Gastroesophageal sphincter (tissue), 4 donors: ENCODE measurements around the gene LEKR1. TPM values are rescaled to one million over a fixed set of nuclear protein-coding genes. Genes with fewer than 3 reads are reported as not detected.

Experiments
- ATAC-seq: fragments of 150-250 bp; one replicate; pipeline ENCODE4 v1.9.1; 2016; ENCODE audit warnings: mild to moderate bottlenecking, moderate library complexity
- H3K27ac ChIP-seq, 4 donors: fragments of 200-600 bp; sonication (generic) in 3 of 4; 1 replicate in 3 of 4; 2 replicates in 1 of 4; pipeline ENCODE4 v1.5.1; 2016 to 2019
- H3K27me3 ChIP-seq: fragments of 200-600 bp; sonication (generic); one replicate; pipeline ENCODE4 v1.5.1; 2019
- H3K36me3 ChIP-seq, 2 donors: fragments of 200-600 bp; sonication (generic); one replicate each; pipeline ENCODE4 v1.5.1; 2019; ENCODE audit warnings: control low read depth in 1 of 2
- H3K4me1 ChIP-seq, 3 donors: fragments of 200-600 bp; sonication (generic); 1 replicate in 2 of 3; 2 replicates in 1 of 3; pipeline ENCODE4 v1.5.1; 2016 to 2019; ENCODE audit warnings: control low read depth in 2 of 3
- H3K4me3 ChIP-seq, 2 donors: fragments of 200-600 bp; sonication (generic); one replicate each; pipeline ENCODE4 v1.5.1; 2019; ENCODE audit warnings: mild to moderate bottlenecking in 1 of 2, moderate library complexity in 1 of 2
- H3K9me3 ChIP-seq, 3 donors: fragments of 200-600 bp; sonication (generic); one replicate each; pipeline ENCODE4 v1.5.1; 2017 to 2019; ENCODE audit warnings: control low read depth in 2 of 3
- EP300 ChIP-seq: sonication (generic); formaldehyde crosslinking; IDR thresholded peaks from one replicate; pipeline ENCODE4 v1.6.1; 2017; ENCODE audit warnings: antibody characterized with exemption, mild to moderate bottlenecking
- POLR2A ChIP-seq, 2 donors: fragments of 450-650 bp; IDR thresholded peaks; one replicate each; pipeline ENCODE4 v1.6.1; 2017; ENCODE audit warnings: antibody characterized with exemption in 2 of 2, mild to moderate bottlenecking in 2 of 2, moderate library complexity in 1 of 2
- POLR2AphosphoS5 ChIP-seq: sonication (generic); formaldehyde crosslinking; IDR thresholded peaks from one replicate; pipeline ENCODE4 v1.6.1; 2017; ENCODE audit warnings: antibody characterized with exemption
- WGBS, 2 donors: methylation state at CpG; one replicate each; pipeline ENCODE4 v1.1.5; 2018; ENCODE audit warnings: low coverage in 1 of 2; 5-methylcytosine and 5-hydroxymethylcytosine counted together
- total RNA-seq, 4 donors: library from RNA; depleted of rRNA; stranded (reverse); fragments of >200 nt; gene quantifications; one replicate each; pipeline ENCODE4 v1.1.0, GENCODE V29; 2016
- TF ChIP-seq, protein P1 (sequence below), 4 experiments: fragments of 200-600 bp in 2 of 4; fragments of 450-650 bp in 2 of 4; sonication (generic) in 1 of 4; IDR thresholded peaks; one replicate each; pipeline ENCODE4 v1.5.1; 2017 to 2019; ENCODE audit warnings: antibody characterized with exemption in 4 of 4, mild to moderate bottlenecking in 2 of 4, moderate library complexity in 2 of 4

The LEKR1 gene
- total RNA-seq, 4 donors from 2014 or later: 2.7 TPM; not detected in 3

DNA sequence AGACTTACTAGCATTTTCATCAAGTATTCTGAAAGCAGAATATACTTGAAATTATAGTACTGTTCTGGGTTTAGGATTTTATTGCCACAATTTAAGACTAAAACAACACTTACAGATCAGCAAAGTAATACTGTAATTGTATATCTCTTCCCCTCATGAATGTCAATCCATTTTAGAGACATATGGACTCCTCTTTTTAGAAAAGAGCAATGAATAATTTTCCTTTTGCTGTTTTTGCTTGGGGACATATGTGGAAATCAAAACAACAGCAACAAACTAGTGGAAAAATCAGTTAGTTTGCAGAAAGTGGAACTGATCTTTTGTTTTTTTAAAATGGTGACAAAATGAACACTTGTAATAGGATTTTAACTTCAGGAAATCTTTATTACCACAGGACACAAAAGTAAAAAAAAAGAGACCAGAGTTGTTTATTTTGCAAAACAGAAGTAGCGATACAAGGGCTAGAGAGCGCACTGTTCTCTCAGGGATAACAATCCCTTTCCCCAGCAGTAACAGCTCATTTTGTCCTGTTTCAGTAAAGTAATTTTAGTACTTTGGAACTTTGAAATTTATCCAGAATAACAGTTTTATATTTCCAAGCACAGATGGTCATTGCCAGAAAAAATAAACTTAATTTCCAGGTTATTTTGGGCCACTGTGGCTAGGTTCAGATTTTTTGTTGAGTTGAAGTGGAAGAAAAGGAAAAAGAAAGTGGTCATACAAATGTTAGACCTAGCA, 17.1 kb downstream of the LEKR1 start:
- no peaks in the 10 kb centered on the region for H3K4me1 ChIP-seq
- no peaks in the 10 kb centered on the region for H3K36me3 ChIP-seq
- no peak overlapping the region for H3K4me3 ChIP-seq
- TF ChIP-seq, protein P1, sequence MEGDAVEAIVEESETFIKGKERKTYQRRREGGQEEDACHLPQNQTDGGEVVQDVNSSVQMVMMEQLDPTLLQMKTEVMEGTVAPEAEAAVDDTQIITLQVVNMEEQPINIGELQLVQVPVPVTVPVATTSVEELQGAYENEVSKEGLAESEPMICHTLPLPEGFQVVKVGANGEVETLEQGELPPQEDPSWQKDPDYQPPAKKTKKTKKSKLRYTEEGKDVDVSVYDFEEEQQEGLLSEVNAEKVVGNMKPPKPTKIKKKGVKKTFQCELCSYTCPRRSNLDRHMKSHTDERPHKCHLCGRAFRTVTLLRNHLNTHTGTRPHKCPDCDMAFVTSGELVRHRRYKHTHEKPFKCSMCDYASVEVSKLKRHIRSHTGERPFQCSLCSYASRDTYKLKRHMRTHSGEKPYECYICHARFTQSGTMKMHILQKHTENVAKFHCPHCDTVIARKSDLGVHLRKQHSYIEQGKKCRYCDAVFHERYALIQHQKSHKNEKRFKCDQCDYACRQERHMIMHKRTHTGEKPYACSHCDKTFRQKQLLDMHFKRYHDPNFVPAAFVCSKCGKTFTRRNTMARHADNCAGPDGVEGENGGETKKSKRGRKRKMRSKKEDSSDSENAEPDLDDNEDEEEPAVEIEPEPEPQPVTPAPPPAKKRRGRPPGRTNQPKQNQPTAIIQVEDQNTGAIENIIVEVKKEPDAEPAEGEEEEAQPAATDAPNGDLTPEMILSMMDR (IDR thresholded peaks at IDR 0.05): no peak
- TF ChIP-seq POLR2A (IDR thresholded peaks at IDR 0.05): no peak
- no peak for TF ChIP-seq EP300
- TF ChIP-seq POLR2AphosphoS5: no peak
- no peaks in the 10 kb centered on the region for H3K27me3 ChIP-seq
- H3K9me3 ChIP-seq: no peaks in the 10 kb centered on the region
- H3K27ac ChIP-seq: no peak overlapping the region
- 68 to 77% methylated on average over 2 of the region's 2 CpGs for WGBS, 2 donors
- ATAC-seq: no peak

DNA sequence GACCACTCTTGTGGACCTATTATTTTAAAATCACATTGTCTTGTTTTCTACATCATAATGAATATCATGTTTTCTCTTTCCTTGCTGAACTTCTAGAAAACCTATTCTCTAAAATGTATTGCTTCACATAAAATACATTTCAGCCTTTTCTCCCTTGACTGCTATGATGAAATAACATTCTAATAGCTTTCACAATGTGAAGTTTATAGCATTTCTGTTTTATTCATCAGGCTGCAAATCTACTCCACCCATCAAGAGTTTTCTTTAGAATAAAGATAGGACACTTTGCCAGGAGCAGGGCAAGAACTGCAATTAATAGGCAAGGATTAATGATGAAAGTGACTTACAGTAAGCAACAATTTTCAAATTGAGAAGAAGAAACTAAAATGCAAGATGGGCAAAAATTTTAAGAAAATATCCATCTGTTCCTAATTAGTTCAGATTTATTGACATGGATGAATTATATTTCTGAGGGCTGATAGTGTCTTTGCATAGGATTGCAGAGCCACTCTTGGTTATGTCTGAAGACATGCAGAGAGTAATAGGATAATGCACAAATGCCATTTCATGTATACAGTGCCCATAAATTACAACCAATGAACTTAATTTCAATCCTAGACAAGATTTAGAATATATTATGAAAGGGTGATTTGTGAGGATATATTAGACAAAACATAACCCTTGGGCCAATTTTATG, 21.7 kb downstream of the LEKR1 start:
- Histone ChIP-seq H3K4me3 (no peak overlapping the region), H3K27ac (no peak overlapping the region), H3K4me1 (no peaks in the 10 kb centered on the region), H3K9me3 (no peaks in the 10 kb centered on the region), H3K27me3 (no peaks in the 10 kb centered on the region), H3K36me3 (no peaks in the 10 kb centered on the region)
- ATAC-seq: no peak
- no peak for TF ChIP-seq EP300

DNA sequence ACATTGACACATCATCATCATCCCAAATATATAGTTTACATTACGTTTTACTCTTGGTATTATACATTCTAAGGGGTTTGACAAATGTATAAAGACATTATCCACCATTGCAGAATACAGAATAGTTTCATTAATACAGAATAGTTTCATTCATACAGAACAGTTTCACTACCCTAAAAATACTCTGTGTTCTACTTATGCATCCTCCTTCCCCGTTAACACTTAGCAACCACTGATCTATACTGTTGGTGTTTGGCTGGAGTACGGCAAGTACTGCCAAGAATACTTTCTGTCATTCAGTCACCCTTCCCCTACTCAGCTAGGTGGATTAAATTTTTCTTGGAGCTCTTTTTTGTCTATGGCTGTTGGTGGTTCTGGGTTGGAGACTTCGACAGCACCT, 33.4 kb downstream of the LEKR1 start:
- ATAC-seq: no peak
- Histone ChIP-seq H3K4me1 (no peaks in the 10 kb centered on the region), H3K36me3 (no peaks in the 10 kb centered on the region), H3K4me3 (no peak overlapping the region), H3K9me3 (no peaks in the 10 kb centered on the region), H3K27ac (no peak overlapping the region), H3K27me3 (no peaks in the 10 kb centered on the region)
- WGBS, 2 donors: 66 to 82% methylated on average over 3 to 4 of the region's 4 CpGs
- TF ChIP-seq POLR2AphosphoS5 (no peak), EP300 (no peak), POLR2A (IDR thresholded peaks at IDR 0.05) (no peak)
- TF ChIP-seq, protein P1 (IDR thresholded peaks at IDR 0.05): no peak

DNA sequence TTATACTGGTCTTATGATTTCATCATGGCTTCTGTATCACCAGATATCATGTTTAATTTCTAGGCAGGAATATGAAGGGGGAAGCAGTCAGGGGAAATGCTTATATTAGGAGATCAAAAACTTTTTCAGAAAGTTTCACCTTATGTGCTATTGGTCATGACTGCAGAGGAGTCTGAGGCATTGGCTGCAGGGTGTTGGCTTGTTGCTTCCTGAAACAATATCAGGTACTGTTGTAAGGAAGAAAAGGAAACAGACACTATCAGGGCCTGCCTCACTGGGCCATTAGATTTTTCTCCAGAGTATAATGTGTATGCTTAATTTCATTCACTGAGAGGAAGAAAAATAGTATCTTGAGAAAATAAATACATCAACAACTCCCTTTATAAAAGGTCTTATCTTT, 34.7 kb downstream of the LEKR1 start:
- no peak for ATAC-seq
- no peak for TF ChIP-seq POLR2A (IDR thresholded peaks at IDR 0.05)
- TF ChIP-seq POLR2AphosphoS5: no peak
- TF ChIP-seq, protein P1 (IDR thresholded peaks at IDR 0.05): no peak
- no peak for TF ChIP-seq EP300

DNA sequence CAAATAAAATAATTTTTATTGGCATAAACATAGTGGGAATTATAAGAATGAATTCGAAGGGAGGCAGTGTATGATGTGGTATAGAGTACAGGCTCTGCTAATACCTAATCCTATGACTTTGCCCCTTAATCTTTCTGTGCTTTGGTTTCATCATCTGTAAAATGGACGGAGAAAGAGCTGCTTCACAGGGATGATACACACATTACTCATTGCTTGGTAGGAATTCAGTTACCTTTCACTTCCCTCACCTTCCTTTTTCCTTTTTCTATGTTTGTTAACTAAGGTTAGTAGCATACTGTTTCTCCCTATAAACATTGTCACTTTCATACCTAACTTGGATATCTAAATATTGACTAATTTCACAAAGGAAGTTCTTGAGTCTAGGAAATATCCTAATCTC, 36.2 kb downstream of the LEKR1 start:
- no peaks in the 10 kb centered on the region for H3K4me1 ChIP-seq
- H3K27me3 ChIP-seq: no peaks in the 10 kb centered on the region
- H3K36me3 ChIP-seq: no peaks in the 10 kb centered on the region
- ATAC-seq: no peak
- H3K9me3 ChIP-seq: no peaks in the 10 kb centered on the region
- H3K4me3 ChIP-seq: no peak overlapping the region
- 78 to 86% methylated on average over 2 of the region's 2 CpGs for WGBS, 2 donors
- no peak overlapping the region for H3K27ac ChIP-seq
- TF ChIP-seq POLR2A (IDR thresholded peaks at IDR 0.05) (no peak), EP300 (no peak), POLR2AphosphoS5 (no peak)

More for the DNA sequence above, 34.7 kb downstream of the LEKR1 start:
- no peak overlapping the region for H3K4me3 ChIP-seq
- no peak overlapping the region for H3K27ac ChIP-seq
- H3K36me3 ChIP-seq: no peaks in the 10 kb centered on the region
- H3K27me3 ChIP-seq: no peaks in the 10 kb centered on the region
- no peaks in the 10 kb centered on the region for H3K4me1 ChIP-seq
- H3K9me3 ChIP-seq: no peaks in the 10 kb centered on the region

DNA sequence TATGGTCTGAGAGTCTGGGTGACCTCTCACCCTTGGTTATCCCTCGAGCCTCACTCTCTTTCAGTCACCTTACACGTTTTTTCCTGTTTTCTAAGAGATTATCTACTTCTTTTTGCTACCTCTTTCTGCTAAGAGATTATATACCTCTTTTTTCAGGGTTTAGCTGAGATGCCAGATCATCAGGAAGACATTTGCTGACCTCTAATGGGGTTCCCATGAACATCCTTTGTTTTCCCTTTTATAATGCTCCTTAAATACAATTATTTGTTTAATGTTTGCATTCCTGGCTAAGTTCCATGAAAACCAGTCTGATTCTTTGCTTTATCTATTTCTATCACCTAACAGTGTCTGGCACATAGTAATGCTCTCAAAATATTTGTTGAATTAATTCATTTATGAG, 39.6 kb downstream of the LEKR1 start:
- Histone ChIP-seq H3K27me3 (no peaks in the 10 kb centered on the region), H3K9me3 (no peaks in the 10 kb centered on the region), H3K4me3 (no peak overlapping the region), H3K27ac (no peak overlapping the region), H3K36me3 (no peaks in the 10 kb centered on the region), H3K4me1 (no peaks in the 10 kb centered on the region)
- TF ChIP-seq POLR2AphosphoS5 (no peak), POLR2A (IDR thresholded peaks at IDR 0.05) (no peak), EP300 (no peak)
- TF ChIP-seq, protein P1 (IDR thresholded peaks at IDR 0.05): no peak
- ATAC-seq: no peak
- 57 to 82% methylated on average over 1 of the region's 2 CpGs for WGBS, 2 donors
